ENCODE measurements around the gene USP6NL. TPM values are rescaled to one million over a fixed set of nuclear protein-coding genes. Genes with fewer than 3 reads are reported as not detected.

USP6NL gene
- total and polyA plus RNA-seq, 7 donors, result 1.8 to 5.4 (median 2.9) TPM

DNA sequence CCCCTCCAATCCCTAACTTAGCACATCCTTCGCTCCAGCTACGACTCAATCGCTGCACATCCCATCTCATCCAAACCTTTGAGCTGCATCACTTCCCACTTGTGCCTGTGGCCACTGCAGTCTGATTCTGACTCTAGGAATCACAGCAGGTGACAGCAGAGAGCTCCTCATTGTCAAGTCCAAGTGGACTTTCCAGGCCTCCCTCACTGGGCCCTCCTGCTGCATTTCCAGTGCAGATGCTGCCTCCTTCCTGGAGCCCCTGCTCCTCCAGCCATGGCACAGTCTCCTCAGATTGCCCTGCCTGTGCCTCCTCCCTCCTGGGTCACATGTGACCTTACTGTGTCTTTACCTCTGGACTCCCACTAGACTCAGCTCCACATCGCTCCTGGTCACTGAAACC, 157.3 kb downstream of the USP6NL start:
- Histone ChIP-seq H3K9me3 (no peaks in the 10 kb centered on the region), H3K36me3 (ENCODE audit: insufficient read depth in 1 of 2, low read depth in 1 of 2) (no peaks in the 10 kb centered on the region), H3K27ac (no peak overlapping the region), H3K4me3 (no peak overlapping the region), H3K4me1 (no peaks in the 10 kb centered on the region), H3K27me3 (ENCODE audit: insufficient read depth in 3 of 3, low read length in 2 of 3) (no peaks in the 10 kb centered on the region)
- 95 to 98% (median 98%) methylated on average over 4 of the region's 4 CpGs for WGBS, 3 donors
- ATAC-seq (no peak), DNase-seq (no peak)
- intact Hi-C loops (cut with DNase I), result no loop called here
- TF ChIP-seq, protein P1, sequence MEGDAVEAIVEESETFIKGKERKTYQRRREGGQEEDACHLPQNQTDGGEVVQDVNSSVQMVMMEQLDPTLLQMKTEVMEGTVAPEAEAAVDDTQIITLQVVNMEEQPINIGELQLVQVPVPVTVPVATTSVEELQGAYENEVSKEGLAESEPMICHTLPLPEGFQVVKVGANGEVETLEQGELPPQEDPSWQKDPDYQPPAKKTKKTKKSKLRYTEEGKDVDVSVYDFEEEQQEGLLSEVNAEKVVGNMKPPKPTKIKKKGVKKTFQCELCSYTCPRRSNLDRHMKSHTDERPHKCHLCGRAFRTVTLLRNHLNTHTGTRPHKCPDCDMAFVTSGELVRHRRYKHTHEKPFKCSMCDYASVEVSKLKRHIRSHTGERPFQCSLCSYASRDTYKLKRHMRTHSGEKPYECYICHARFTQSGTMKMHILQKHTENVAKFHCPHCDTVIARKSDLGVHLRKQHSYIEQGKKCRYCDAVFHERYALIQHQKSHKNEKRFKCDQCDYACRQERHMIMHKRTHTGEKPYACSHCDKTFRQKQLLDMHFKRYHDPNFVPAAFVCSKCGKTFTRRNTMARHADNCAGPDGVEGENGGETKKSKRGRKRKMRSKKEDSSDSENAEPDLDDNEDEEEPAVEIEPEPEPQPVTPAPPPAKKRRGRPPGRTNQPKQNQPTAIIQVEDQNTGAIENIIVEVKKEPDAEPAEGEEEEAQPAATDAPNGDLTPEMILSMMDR (IDR thresholded peaks at IDR 0.05), result no peak

DNA sequence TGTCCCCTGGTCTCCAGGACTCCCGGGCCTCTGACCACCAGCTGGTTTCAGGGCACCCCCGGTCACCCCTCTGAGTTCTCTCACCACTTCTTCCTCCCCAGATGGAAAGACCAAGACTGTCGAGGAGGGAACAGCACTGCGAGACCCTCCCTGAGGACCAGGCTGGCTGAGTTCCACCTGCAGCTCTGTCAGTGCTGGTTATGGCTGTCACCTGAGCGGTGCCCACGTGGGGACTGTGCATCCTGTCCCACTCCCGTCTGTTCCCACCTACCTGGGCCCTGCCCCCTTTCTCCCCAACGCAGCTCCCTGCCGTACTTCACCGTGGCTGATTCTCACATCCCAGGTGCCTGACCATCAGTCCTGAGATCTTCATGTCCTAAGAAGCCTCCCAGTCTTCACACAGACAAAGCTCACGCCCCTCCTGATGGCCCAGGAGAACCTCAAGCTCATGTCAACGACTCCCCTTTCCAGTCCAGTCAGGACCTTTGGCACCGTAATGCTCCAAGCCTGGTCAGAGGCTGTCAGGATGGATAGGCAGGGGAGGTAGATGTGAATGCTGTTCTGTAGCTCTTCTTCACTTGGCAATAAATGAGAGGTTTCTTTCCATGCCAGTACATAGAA, 159.7 kb downstream of the USP6NL start:
- Histone ChIP-seq H3K27ac (no peak overlapping the region), H3K9me3 (no peaks in the 10 kb centered on the region), H3K36me3 (ENCODE audit: insufficient read depth in 1 of 2, low read depth in 1 of 2) (no peaks in the 10 kb centered on the region), H3K4me3 (no peak overlapping the region), H3K27me3 (ENCODE audit: insufficient read depth in 3 of 3, low read length in 2 of 3) (peaks cover 0 to 8% (median 0%) of the 10 kb centered on the region in 3 donors), H3K4me1 (no peaks in the 10 kb centered on the region)
- intact Hi-C loops (cut with DNase I), result no loop called here
- ATAC-seq, result no peak
- WGBS, 3 donors, result 79 to 81% (median 80%) methylated on average over 13 of the region's 13 CpGs
- DNase-seq, result no peak
- TF ChIP-seq, protein P1 (IDR thresholded peaks at IDR 0.05), result no peak

DNA sequence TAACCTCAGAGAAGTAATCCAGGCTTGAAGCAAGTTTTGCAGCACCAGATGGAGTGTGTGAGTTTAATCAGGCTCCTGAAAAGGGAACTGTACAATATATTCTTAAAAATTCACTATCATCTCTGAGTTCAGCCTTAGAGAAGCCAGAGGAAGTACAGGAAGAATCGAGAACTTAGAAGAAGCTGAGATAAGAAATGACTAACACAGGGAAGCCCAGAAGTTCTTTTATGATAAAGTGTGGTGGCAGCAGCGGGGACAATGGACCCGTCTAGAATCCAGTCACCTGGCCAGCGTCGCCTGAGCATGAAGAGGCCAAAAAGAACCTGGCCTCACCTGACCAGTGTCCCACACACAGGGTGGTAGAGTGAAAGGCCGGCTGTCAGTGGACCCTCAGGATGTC, 161.0 kb downstream of the USP6NL start:
- ATAC-seq, result no peak
- Histone ChIP-seq H3K36me3 (ENCODE audit: insufficient read depth in 1 of 2, low read depth in 1 of 2) (no peaks in the 10 kb centered on the region), H3K27me3 (ENCODE audit: insufficient read depth in 3 of 3, low read length in 2 of 3) (peaks cover 0 to 8% (median 0%) of the 10 kb centered on the region in 3 donors), H3K27ac (no peak overlapping the region), H3K9me3 (no peaks in the 10 kb centered on the region), H3K4me1 (no peaks in the 10 kb centered on the region), H3K4me3 (no peak overlapping the region)
- TF ChIP-seq, protein P1 (IDR thresholded peaks at IDR 0.05), result no peak
- no peak for DNase-seq
- intact Hi-C loops (cut with DNase I), result no loop called here
- WGBS, 3 donors, result 66 to 82% (median 80%) methylated on average over 6 of the region's 6 CpGs

DNA sequence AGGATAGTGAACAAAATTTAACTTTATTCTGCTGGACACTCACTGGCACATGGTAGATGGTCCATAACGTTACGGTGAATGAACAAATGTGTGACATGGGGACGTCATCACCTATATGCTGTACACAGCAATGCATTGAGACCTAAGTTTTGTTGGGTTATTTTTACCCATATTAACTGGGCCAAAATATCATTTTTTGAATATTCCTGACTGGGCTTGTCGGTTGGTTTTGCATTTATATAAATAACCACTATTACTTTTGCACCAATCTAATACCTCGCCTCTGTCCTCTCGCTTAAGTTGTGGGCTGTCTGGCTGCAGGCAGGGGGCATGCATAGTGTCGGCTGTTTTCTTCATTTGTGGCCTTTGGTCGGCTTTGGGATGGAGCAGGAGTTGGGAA, 161.7 kb downstream of the USP6NL start:
- no peaks in the 10 kb centered on the region for H3K9me3 ChIP-seq
- H3K27me3 ChIP-seq (ENCODE audit: insufficient read depth in 3 of 3, low read length in 2 of 3), result peaks cover 0 to 8% (median 0%) of the 10 kb centered on the region in 3 donors
- no peak overlapping the region for H3K27ac ChIP-seq
- H3K4me3 ChIP-seq, result no peak overlapping the region
- WGBS, 3 donors, result 80 to 86% (median 83%) methylated on average over 8 of the region's 8 CpGs
- TF ChIP-seq, protein P1 (IDR thresholded peaks at IDR 0.05), result no peak
- intact Hi-C loops (cut with DNase I), result no loop called here
- DNase-seq, result no peak
- ATAC-seq, result no peak
- no peaks in the 10 kb centered on the region for H3K4me1 ChIP-seq
- H3K36me3 ChIP-seq (ENCODE audit: insufficient read depth in 1 of 2, low read depth in 1 of 2), result no peaks in the 10 kb centered on the region

Data from psoas muscle (tissue), 8 donors.